T-cell (primary cell): ENCODE data around the gene DMXL2. TPM values are rescaled to one million over a fixed set of nuclear protein-coding genes. Genes with fewer than 3 reads are reported as not detected.

ENCODE experiments used
- ATAC-seq, 4 experiments: fragments of 200-7000 bp in 3 of 4; fragments of 150-1000 bp in 1 of 4; cut with Tn5 transposase; replicated peaks in 1 of 4; 1 replicate in 3 of 4; 2 replicates in 1 of 4; pipeline ENCODE4 v1.10.0; 2021; ENCODE audit warnings: moderate library complexity in 3 of 4, mild to moderate bottlenecking in 2 of 4, moderate number of reproducible peaks in 1 of 4
- CTCF ChIA-PET, 2 donors: fragments of 300-600 bp; sonication (Branson Sonifier 250); formaldehyde crosslinking; loops; one replicate each; lab custom pipeline; 2022; ENCODE audit warnings: antibody characterized with exemption in 2 of 2; lab: Charles Lee
- POLR2A ChIA-PET, 2 donors: fragments of 300-600 bp; sonication (Branson Sonifier 250); formaldehyde crosslinking; loops; one replicate each; lab custom pipeline; 2022; ENCODE audit warnings: antibody characterized with exemption in 2 of 2; lab: Charles Lee
- DNase-seq, 35 experiments: peaks; one replicate each; pipeline versions ENCODE4 v3.0.0 to v3.0.0-alpha.2; 2013 to 2023
- H3K27ac ChIP-seq: one replicate; pipeline ENCODE4 v1.5.1; 2013; ENCODE audit warnings: low read length
- H3K27me3 ChIP-seq, 2 experiments: replicated peaks in 1 of 2; 1 replicate in 1 of 2; 2 replicates in 1 of 2; pipeline versions ENCODE4 v1.6.1 to v1.7.0; 2013; ENCODE audit warnings: low read length in 1 of 2, mixed read lengths in 1 of 2; ENCODE audit not compliant: control insufficient read depth in 2 of 2, insufficient read depth in 2 of 2; ENCODE audit errors: extremely low read depth in 1 of 2
- H3K36me3 ChIP-seq, 2 donors: 1 replicate in 1 of 2; 2 replicates in 1 of 2; pipeline versions ENCODE4 v1.6.1 to v1.7.0; 2013; ENCODE audit warnings: low read length in 1 of 2; ENCODE audit not compliant: control insufficient read depth in 2 of 2, insufficient read depth in 1 of 2; ENCODE audit errors: extremely low read depth in 1 of 2
- H3K4me1 ChIP-seq, 2 experiments: 1 replicate in 1 of 2; 2 replicates in 1 of 2; pipeline versions ENCODE4 v1.6.1 to v1.7.0; 2013; ENCODE audit warnings: low read length in 2 of 2, mixed read lengths in 1 of 2; ENCODE audit not compliant: insufficient read depth in 2 of 2, control insufficient read depth in 1 of 2; ENCODE audit errors: extremely low read depth in 1 of 2
- H3K4me3 ChIP-seq, 2 donors: 1 replicate in 1 of 2; 2 replicates in 1 of 2; pipeline versions ENCODE4 v1.5.1 to v1.7.0; 2013; ENCODE audit warnings: mild to moderate bottlenecking in 2 of 2, low read length in 1 of 2, moderate library complexity in 1 of 2; ENCODE audit not compliant: control insufficient read depth in 1 of 2; ENCODE audit errors: extremely low read depth in 1 of 2
- H3K9me3 ChIP-seq: 2 replicates; pipeline ENCODE4 v1.7.0; 2013
- H3K27ac Mint-ChIP-seq, 2 donors: one replicate each; pipeline ENCODE4 v1.8.0; 2020 to 2021; ENCODE audit warnings: mild to moderate bottlenecking in 2 of 2, mixed read lengths in 2 of 2
- H3K27me3 Mint-ChIP-seq, 2 donors: one replicate each; pipeline ENCODE4 v1.8.0; 2021 to 2022; ENCODE audit warnings: mixed read lengths in 2 of 2
- H3K36me3 Mint-ChIP-seq: one replicate; pipeline ENCODE4 v1.8.0; 2021; ENCODE audit warnings: mixed read lengths
- H3K4me1 Mint-ChIP-seq, 3 donors: one replicate each; pipeline ENCODE4 v1.8.0; 2020 to 2022; ENCODE audit warnings: mixed read lengths in 3 of 3, mild to moderate bottlenecking in 1 of 3
- H3K4me3 Mint-ChIP-seq, 3 donors: one replicate each; pipeline ENCODE4 v1.8.0; 2020 to 2022; ENCODE audit warnings: mild to moderate bottlenecking in 3 of 3, mixed read lengths in 3 of 3, moderate library complexity in 3 of 3
- H3K9me3 Mint-ChIP-seq, 3 donors: one replicate each; pipeline ENCODE4 v1.8.0; 2020 to 2022; ENCODE audit warnings: mixed read lengths in 3 of 3
- WGBS: methylation state at CpG from one replicate; pipeline ENCODE4 v1.1.5; 2013; ENCODE audit warnings: missing lambda C conversion rate; ENCODE audit not compliant: insufficient coverage; 5-methylcytosine and 5-hydroxymethylcytosine counted together
- total RNA-seq, 35 experiments: library from RNA in 6 of 35; stranded (reverse) in 6 of 35; fragments of 120-200 nt in 1 of 35; gene quantifications; one replicate each; pipeline versions ENCODE4 v1.2.1 to v1.2.4 and lab custom pipeline; 2013 to 2026

DMXL2 gene
- total RNA-seq (1 to 10 TPM; 3.2 to 6.1 (median 4.6) TPM), total RNA-seq (lab: John Stamatoyannopoulos, UW) (2.2 to 74.1 (median 11.3) reads per million in 29 experiments)
- 7.3 TPM for total RNA-seq (2013)

- Histone ChIP-seq H3K27ac (peak within 1 kb of the TSS; percentile 24), H3K4me1 (peaks cover 8 to 15% of the 10 kb centered on the region in 2 experiments), H3K36me3 (no peaks in the 10 kb centered on the region), H3K9me3 (no peaks in the 10 kb centered on the region), H3K4me3 (peak within 1 kb of the TSS; percentile 80 to 94), H3K27me3 (peaks cover 0 to 7% of the 10 kb centered on the region in 2 experiments)
- peak within 1 kb of the TSS; percentile 32 to 77 for H3K27ac Mint-ChIP-seq
- peak within 1 kb of the TSS; percentile 82 to 85 (median 83) for H3K4me3 Mint-ChIP-seq
- DNase-seq (peak; percentile 23 to 75 (median 57)), ATAC-seq (peak; percentile 69 to 76 (median 74))
- POLR2A ChIA-PET, result interaction anchor here in 1 of 2 donors (0.6 kb wide), 1 partner anchor 86 kb away, joined by 4 read pairs; no protein-coding TSS in a partner anchor
- CTCF ChIA-PET, result interaction anchor here in 1 of 2 donors (1.7 kb wide), 1 partner anchor 154 kb away, joined by 5 read pairs; no protein-coding TSS in a partner anchor
- WGBS, result 2% methylated on average over 63 of the region's 83 CpGs
- H3K27me3 Mint-ChIP-seq, result peaks cover 10 to 12% of the 10 kb centered on the region in 2 donors
- H3K4me1 Mint-ChIP-seq, result peaks cover 17 to 20% (median 18%) of the 10 kb centered on the region in 3 donors
- H3K9me3 Mint-ChIP-seq, result no peaks in the 10 kb centered on the region
- H3K36me3 Mint-ChIP-seq, result no peaks in the 10 kb centered on the region
These were observed at the start of gene DMXL2 for GRCh38 chr15:51622604-51623370. Gene DMXL2, minus strand, starts transcription at chr15:51622771. Its CDS starts 226 bp downstream, at chr15:51622545.

DNA sequence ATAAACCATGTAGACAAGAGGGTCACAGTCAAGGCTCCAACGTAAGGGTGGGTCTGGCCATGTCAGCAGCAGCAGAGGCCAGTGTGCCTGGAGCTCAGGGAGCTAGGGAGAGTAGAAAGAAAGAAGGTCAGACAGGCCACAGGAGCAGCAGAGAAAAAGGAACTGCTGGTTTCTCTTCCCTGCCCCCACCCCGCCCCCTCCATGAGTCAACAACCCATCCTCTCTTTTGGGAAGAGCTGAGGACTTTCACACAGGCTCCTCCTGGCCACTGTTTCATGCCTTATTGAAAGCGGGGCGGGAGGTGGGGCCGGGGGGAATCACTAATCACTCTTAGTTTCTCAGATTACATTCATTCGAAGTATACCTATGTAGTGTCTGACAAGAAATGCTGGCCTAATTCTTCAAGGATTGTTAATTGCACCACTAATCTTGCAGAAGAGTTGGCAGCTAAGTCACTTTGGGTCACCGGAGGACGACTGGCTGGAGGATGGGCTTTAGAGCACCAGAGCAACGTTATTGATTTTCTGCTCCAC, 49.6 kb upstream of the DMXL2 start:
- ATAC-seq, result no peak
- H3K4me3 ChIP-seq, result no peak overlapping the region
- H3K9me3 ChIP-seq, result no peaks in the 10 kb centered on the region
- no peaks in the 10 kb centered on the region for H3K36me3 Mint-ChIP-seq
- no peaks in the 10 kb centered on the region for H3K36me3 ChIP-seq
- H3K4me1 ChIP-seq, result no peaks in the 10 kb centered on the region
- H3K27me3 Mint-ChIP-seq, result peaks cover 22 to 27% of the 10 kb centered on the region in 2 donors
- no peak for DNase-seq
- no peak overlapping the region for H3K27ac ChIP-seq
- no peak overlapping the region for H3K27ac Mint-ChIP-seq
- no peak overlapping the region for H3K4me3 Mint-ChIP-seq
- peaks cover 0 to 9% of the 10 kb centered on the region in 2 experiments for H3K27me3 ChIP-seq
- CTCF ChIA-PET, result no interaction called here
- no peaks in the 10 kb centered on the region for H3K9me3 Mint-ChIP-seq
- 0% methylated on average over 1 of the region's 9 CpGs for WGBS
- H3K4me1 Mint-ChIP-seq, result no peaks in the 10 kb centered on the region
- POLR2A ChIA-PET, result no interaction called here

- Mint-ChIP-seq H3K27ac (no peak overlapping the region), H3K27me3 (peaks cover 25% of the 10 kb centered on the region in 2 donors), H3K9me3 (no peaks in the 10 kb centered on the region), H3K4me3 (no peak overlapping the region), H3K4me1 (no peaks in the 10 kb centered on the region), H3K36me3 (no peaks in the 10 kb centered on the region)
- H3K27ac ChIP-seq, result no peak overlapping the region
- peaks cover 0 to 9% of the 10 kb centered on the region in 2 experiments for H3K27me3 ChIP-seq
- no peaks in the 10 kb centered on the region for H3K4me1 ChIP-seq
- no peak overlapping the region for H3K4me3 ChIP-seq
- no peak for DNase-seq
- no peak for ATAC-seq
- H3K36me3 ChIP-seq, result no peaks in the 10 kb centered on the region
- ChIA-PET POLR2A (interaction anchor here in 1 of 2 donors (0.5 kb wide), 1 partner anchor 61 kb away, joined by 3 read pairs; no protein-coding TSS in a partner anchor), CTCF (interaction anchor here in 1 of 2 donors (1.1 to 1.2 kb wide), 2 partner anchors 68 to 88 kb away, joined by 3 to 4 read pairs; partner anchors contain the start of gene LYSMD2)
- no peaks in the 10 kb centered on the region for H3K9me3 ChIP-seq
- no CpG with 5 or more reads among the region's 2 CpGs for WGBS
These were observed 46.8 kb upstream of the DMXL2 start for GRCh38 chr15:51669381-51669780.

DNA sequence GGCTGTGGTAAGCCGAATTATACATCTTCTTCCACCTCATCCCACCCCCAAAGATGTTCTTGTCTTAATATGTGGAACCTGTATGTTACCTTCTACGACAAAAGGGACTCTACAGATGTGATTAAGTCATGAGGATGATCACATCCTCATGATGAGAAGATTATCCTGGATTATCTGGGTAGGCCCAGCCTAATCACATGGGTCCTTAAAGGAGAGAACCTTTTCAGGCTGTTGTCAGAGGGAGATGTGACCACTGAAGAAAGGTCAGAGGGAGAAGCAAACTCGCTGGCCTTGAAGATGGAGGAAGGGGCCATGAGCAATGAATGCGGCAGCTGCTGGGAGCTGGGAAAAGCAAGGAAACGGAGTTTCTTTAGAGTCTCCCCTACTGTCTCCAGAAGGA, 45.9 kb upstream of the DMXL2 start:
- 40% methylated on average over 1 of the region's 5 CpGs for whole genome bisulfite sequencing
- no peak overlapping the region for H3K27ac Mint-ChIP-seq
- DNase-seq, result no peak

GRCh38 chr15:51667478-51667877, 44.9 kb upstream of the DMXL2 start:
- H3K9me3 Mint-ChIP-seq, result no peaks in the 10 kb centered on the region
- H3K36me3 ChIP-seq, result no peaks in the 10 kb centered on the region
- no peak overlapping the region for H3K4me3 Mint-ChIP-seq
- CTCF ChIA-PET, result interaction anchor here in 1 of 2 donors (0.6 kb wide), 1 partner anchor 841 kb away, joined by 3 read pairs; no protein-coding TSS in a partner anchor
- DNase-seq (no peak), ATAC-seq (no peak)
- H3K27me3 ChIP-seq, result peaks cover 0 to 8% of the 10 kb centered on the region in 2 experiments
- H3K4me1 ChIP-seq, result no peaks in the 10 kb centered on the region
- H3K27me3 Mint-ChIP-seq, result peaks cover 20% of the 10 kb centered on the region in 2 donors
- no peaks in the 10 kb centered on the region for H3K36me3 Mint-ChIP-seq
- H3K27ac Mint-ChIP-seq, result no peak overlapping the region
- no peak overlapping the region for H3K27ac ChIP-seq
- WGBS, result no CpG with 5 or more reads among the region's 6 CpGs
- H3K4me3 ChIP-seq, result no peak overlapping the region
- H3K9me3 ChIP-seq, result no peaks in the 10 kb centered on the region
- no peaks in the 10 kb centered on the region for H3K4me1 Mint-ChIP-seq
- POLR2A ChIA-PET, result no interaction called here

More for the DNA sequence above, 45.9 kb upstream of the DMXL2 start:
- Mint-ChIP-seq H3K9me3 (no peaks in the 10 kb centered on the region), H3K4me3 (no peak overlapping the region), H3K27me3 (peaks cover 22 to 24% of the 10 kb centered on the region in 2 donors), H3K4me1 (no peaks in the 10 kb centered on the region), H3K36me3 (no peaks in the 10 kb centered on the region)
- Histone ChIP-seq H3K36me3 (no peaks in the 10 kb centered on the region), H3K9me3 (no peaks in the 10 kb centered on the region), H3K27ac (no peak overlapping the region), H3K4me3 (no peak overlapping the region), H3K27me3 (peaks cover 0 to 9% of the 10 kb centered on the region in 2 experiments), H3K4me1 (no peaks in the 10 kb centered on the region)
- POLR2A ChIA-PET, result no interaction called here
- no peak for ATAC-seq
- CTCF ChIA-PET, result no interaction called here

DNA sequence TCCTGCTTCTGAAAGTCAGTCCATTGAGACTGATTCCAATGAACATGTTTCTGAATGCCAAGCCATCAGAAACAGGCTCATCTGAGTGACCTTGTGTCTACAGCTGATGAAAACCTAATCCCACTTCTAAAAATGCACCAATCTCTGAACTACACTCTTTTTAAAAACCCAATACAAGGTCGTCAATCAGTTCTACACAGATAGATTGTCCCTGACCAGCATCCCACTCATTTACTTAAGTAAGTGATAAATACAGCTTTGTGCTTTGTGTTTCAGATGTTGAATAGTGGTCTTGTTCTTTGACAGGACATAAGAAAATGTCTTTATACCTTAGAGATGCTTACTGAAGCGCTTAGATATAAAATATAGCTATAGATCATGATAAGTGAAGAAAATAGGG, 38.5 kb upstream of the DMXL2 start:
- CTCF ChIA-PET, result interaction anchor here in 1 of 2 donors (0.7 kb wide), 1 partner anchor 11 kb away, joined by 4 read pairs; no protein-coding TSS in a partner anchor
- H3K36me3 ChIP-seq, result no peaks in the 10 kb centered on the region
- H3K9me3 Mint-ChIP-seq, result no peaks in the 10 kb centered on the region
- POLR2A ChIA-PET, result interaction anchor here in 1 of 2 donors (0.7 kb wide), 1 partner anchor 97 kb away, joined by 3 read pairs; no protein-coding TSS in a partner anchor
- WGBS, result 80% methylated on average over 1 of the region's 2 CpGs
- no peak overlapping the region for H3K27ac Mint-ChIP-seq
- no peak for DNase-seq
- no peaks in the 10 kb centered on the region for H3K4me1 Mint-ChIP-seq
- H3K4me3 ChIP-seq, result no peak overlapping the region
- ATAC-seq, result no peak
- no peak overlapping the region for H3K27ac ChIP-seq
- H3K27me3 Mint-ChIP-seq, result no peaks in the 10 kb centered on the region
- no peaks in the 10 kb centered on the region for H3K36me3 Mint-ChIP-seq
- no peaks in the 10 kb centered on the region for H3K4me1 ChIP-seq
- H3K27me3 ChIP-seq, result peaks cover 0 to 3% of the 10 kb centered on the region in 2 experiments
- H3K4me3 Mint-ChIP-seq, result no peak overlapping the region
- no peaks in the 10 kb centered on the region for H3K9me3 ChIP-seq
